Liver (tissue), 9 donors: ENCODE results near the gene GAL. TPM values are rescaled to one million over a fixed set of nuclear protein-coding genes. Genes with fewer than 3 reads are reported as not detected.

ENCODE experiments used
- DNase-seq: peaks from one replicate; pipeline ENCODE4 v3.0.0-alpha.2; 2017; ENCODE audit warnings: low spot score
- H3K27ac ChIP-seq, 2 donors: one replicate each; pipeline ENCODE4 v1.7.0; 2013; ENCODE audit warnings: inconsistent platforms in 2 of 2, low read length in 2 of 2, control low read depth in 1 of 2, low read depth in 1 of 2, mild to moderate bottlenecking in 1 of 2
- H3K27me3 ChIP-seq, 4 donors: one replicate each; pipeline versions ENCODE4 v1.6.1 to v1.7.0; 2013; ENCODE audit warnings: low read length in 3 of 4, inconsistent platforms in 1 of 4, mild to moderate bottlenecking in 1 of 4, moderate library complexity in 1 of 4; ENCODE audit not compliant: control insufficient read depth in 4 of 4, insufficient read depth in 4 of 4
- H3K36me3 ChIP-seq, 4 donors: one replicate each; pipeline versions ENCODE4 v1.6.1 to v1.7.0; 2013; ENCODE audit warnings: low read length in 3 of 4, mild to moderate bottlenecking in 3 of 4, low read depth in 1 of 4, moderate library complexity in 1 of 4; ENCODE audit not compliant: control insufficient read depth in 4 of 4, insufficient read depth in 3 of 4
- H3K4me1 ChIP-seq, 4 donors: one replicate each; pipeline versions ENCODE4 v1.6.1 to v1.7.0; 2013; ENCODE audit warnings: low read length in 3 of 4, mild to moderate bottlenecking in 3 of 4, moderate library complexity in 1 of 4; ENCODE audit not compliant: control insufficient read depth in 4 of 4, insufficient read depth in 4 of 4
- H3K4me3 ChIP-seq, 3 donors: one replicate each; pipeline versions ENCODE4 v1.6.1 to v1.7.0; 2013; ENCODE audit warnings: low read length in 3 of 3, control low read depth in 1 of 3, low read depth in 1 of 3, mild to moderate bottlenecking in 1 of 3
- H3K9ac ChIP-seq, 2 donors: one replicate each; pipeline ENCODE4 v1.7.0; 2013; ENCODE audit warnings: low read length in 2 of 2, mild to moderate bottlenecking in 2 of 2, moderate library complexity in 2 of 2, control low read depth in 1 of 2, low read depth in 1 of 2
- H3K9me3 ChIP-seq, 4 donors: one replicate each; pipeline versions ENCODE4 v1.6.1 to v1.7.0; 2013; ENCODE audit warnings: low read length in 3 of 4; ENCODE audit not compliant: control insufficient read depth in 4 of 4
- ATF3 ChIP-seq: IDR thresholded peaks from 2 replicates; pipeline ENCODE4 v1.6.1; 2016; ENCODE audit warnings: antibody characterized with exemption
- EGR1 ChIP-seq, 2 donors: IDR thresholded peaks; 2 replicates each; pipeline ENCODE4 v1.6.1; 2016 to 2018; ENCODE audit warnings: antibody characterized with exemption in 2 of 2, low read depth in 2 of 2
- FOXA1 ChIP-seq: IDR thresholded peaks from 2 replicates; pipeline ENCODE4 v1.6.1; 2016; ENCODE audit warnings: antibody characterized with exemption
- FOXA2 ChIP-seq: IDR thresholded peaks from 2 replicates; pipeline ENCODE4 v1.6.1; 2016; ENCODE audit warnings: antibody characterized with exemption
- GABPA ChIP-seq, 2 donors: IDR thresholded peaks in 1 of 2; conservative IDR thresholded peaks in 1 of 2; 2 replicates each; pipeline ENCODE4 v1.6.1; 2016; ENCODE audit warnings: antibody characterized with exemption in 2 of 2, mild to moderate bottlenecking in 1 of 2, moderate library complexity in 1 of 2
- HNF4G ChIP-seq: IDR thresholded peaks from 2 replicates; pipeline ENCODE4 v1.6.1; 2016; ENCODE audit warnings: antibody characterized with exemption
- NR2F2 ChIP-seq: IDR thresholded peaks from 2 replicates; pipeline ENCODE4 v1.6.1; 2016; ENCODE audit warnings: antibody characterized with exemption
- RXRA ChIP-seq, 2 donors: IDR thresholded peaks; 2 replicates each; pipeline ENCODE4 v1.6.1; 2017 to 2018; ENCODE audit warnings: antibody characterized with exemption in 2 of 2, mild to moderate bottlenecking in 1 of 2
- YY1 ChIP-seq: IDR thresholded peaks from 2 replicates; pipeline ENCODE4 v1.6.1; 2016; ENCODE audit warnings: antibody characterized with exemption, mild to moderate bottlenecking
- ZBTB33 ChIP-seq: IDR thresholded peaks from 2 replicates; pipeline ENCODE4 v1.6.1; 2016; ENCODE audit warnings: antibody characterized with exemption
- WGBS: extraction: QIAGEN DNeasy Blood & Tissue Kit; methylation state at CpG from one replicate; pipeline ENCODE4 v1.1.7; 2013; 5-methylcytosine and 5-hydroxymethylcytosine counted together
- polyA plus RNA-seq, 2 donors: library from polyadenylated mRNA; stranded (reverse) in 1 of 2; unstranded in 1 of 2; fragments of 200-250 nt in 1 of 2; fragments of >200 nt in 1 of 2; fragmentation: Nextera tagmentation in 1 of 2; extraction: Ambion mirVana in 1 of 2; gene quantifications; one replicate each; pipeline versions ENCODE4 v1.2.1 to v1.2.3, GENCODE V29; 2013 to 2015
- total RNA-seq, 2 donors: library from RNA; depleted of rRNA; stranded (reverse); fragments of >200 nt; gene quantifications; one replicate each; pipeline ENCODE4 v1.2.3, GENCODE V29; 2014
- TF ChIP-seq, protein P1 (sequence below): IDR thresholded peaks from 2 replicates; pipeline ENCODE4 v1.6.1; 2016; ENCODE audit warnings: antibody characterized with exemption
- TF ChIP-seq, protein P2 (sequence below): IDR thresholded peaks from 2 replicates; pipeline ENCODE4 v1.6.1; 2016; ENCODE audit warnings: antibody characterized with exemption, mild to moderate bottlenecking
- donor health status: healthy.
- donor health status: healthy.
- donor health status: healthy.
- donor health status: healthy.
- donor health status: healthy.

GAL gene
- total and polyA plus RNA-seq, 4 donors, result 0.47 TPM; not detected in 3

DNA sequence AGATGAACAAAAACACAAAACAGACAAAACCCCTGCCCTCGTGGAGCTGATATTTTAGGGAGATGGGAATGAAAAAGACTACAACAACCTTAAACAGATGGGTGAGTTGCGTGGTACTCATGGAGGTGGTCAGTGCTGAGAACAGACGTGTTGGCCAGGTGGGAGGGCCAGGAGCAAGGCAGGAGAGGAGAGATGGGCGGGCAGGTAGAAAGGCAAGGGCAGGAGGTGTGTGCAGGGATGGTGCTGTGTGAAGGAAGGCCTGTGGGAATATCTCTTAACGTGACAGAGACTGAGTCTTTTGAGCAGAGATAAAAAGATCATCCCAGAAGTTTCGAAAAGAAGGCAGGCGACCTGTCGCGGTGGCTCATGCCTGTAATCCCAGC, 7.0 kb downstream of the GAL start:
- Histone ChIP-seq H3K27ac (no peak overlapping the region), H3K4me1 (no peaks in the 10 kb centered on the region), H3K4me3 (no peak overlapping the region), H3K27me3 (no peaks in the 10 kb centered on the region), H3K36me3 (no peaks in the 10 kb centered on the region), H3K9ac (no peak overlapping the region), H3K9me3 (no peaks in the 10 kb centered on the region)
- TF ChIP-seq GABPA (IDR thresholded peaks at IDR 0.05 in 1 of 2, conservative IDR thresholded peaks at IDR 0.05 in 1 of 2) (no peak), RXRA (IDR thresholded peaks at IDR 0.05) (no peak), HNF4G (no peak), ATF3 (no peak), ZBTB33 (no peak), NR2F2 (no peak)
- TF ChIP-seq, protein P1, sequence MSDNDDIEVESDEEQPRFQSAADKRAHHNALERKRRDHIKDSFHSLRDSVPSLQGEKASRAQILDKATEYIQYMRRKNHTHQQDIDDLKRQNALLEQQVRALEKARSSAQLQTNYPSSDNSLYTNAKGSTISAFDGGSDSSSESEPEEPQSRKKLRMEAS, result no peak
- TF ChIP-seq, protein P2, sequence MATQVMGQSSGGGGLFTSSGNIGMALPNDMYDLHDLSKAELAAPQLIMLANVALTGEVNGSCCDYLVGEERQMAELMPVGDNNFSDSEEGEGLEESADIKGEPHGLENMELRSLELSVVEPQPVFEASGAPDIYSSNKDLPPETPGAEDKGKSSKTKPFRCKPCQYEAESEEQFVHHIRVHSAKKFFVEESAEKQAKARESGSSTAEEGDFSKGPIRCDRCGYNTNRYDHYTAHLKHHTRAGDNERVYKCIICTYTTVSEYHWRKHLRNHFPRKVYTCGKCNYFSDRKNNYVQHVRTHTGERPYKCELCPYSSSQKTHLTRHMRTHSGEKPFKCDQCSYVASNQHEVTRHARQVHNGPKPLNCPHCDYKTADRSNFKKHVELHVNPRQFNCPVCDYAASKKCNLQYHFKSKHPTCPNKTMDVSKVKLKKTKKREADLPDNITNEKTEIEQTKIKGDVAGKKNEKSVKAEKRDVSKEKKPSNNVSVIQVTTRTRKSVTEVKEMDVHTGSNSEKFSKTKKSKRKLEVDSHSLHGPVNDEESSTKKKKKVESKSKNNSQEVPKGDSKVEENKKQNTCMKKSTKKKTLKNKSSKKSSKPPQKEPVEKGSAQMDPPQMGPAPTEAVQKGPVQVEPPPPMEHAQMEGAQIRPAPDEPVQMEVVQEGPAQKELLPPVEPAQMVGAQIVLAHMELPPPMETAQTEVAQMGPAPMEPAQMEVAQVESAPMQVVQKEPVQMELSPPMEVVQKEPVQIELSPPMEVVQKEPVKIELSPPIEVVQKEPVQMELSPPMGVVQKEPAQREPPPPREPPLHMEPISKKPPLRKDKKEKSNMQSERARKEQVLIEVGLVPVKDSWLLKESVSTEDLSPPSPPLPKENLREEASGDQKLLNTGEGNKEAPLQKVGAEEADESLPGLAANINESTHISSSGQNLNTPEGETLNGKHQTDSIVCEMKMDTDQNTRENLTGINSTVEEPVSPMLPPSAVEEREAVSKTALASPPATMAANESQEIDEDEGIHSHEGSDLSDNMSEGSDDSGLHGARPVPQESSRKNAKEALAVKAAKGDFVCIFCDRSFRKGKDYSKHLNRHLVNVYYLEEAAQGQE, result no peak
- DNase-seq, result no peak
- 84% methylated on average over 9 of the region's 9 CpGs for whole genome bisulfite sequencing

GRCh38 chr11:68692115-68692514, 7.8 kb downstream of the GAL start:
- no peak for DNase-seq
- H3K4me3 ChIP-seq, result no peak overlapping the region
- H3K27me3 ChIP-seq, result no peaks in the 10 kb centered on the region
- no peak overlapping the region for H3K27ac ChIP-seq
- H3K9ac ChIP-seq, result no peak overlapping the region
- H3K36me3 ChIP-seq, result no peaks in the 10 kb centered on the region
- TF ChIP-seq GABPA (IDR thresholded peaks at IDR 0.05 in 1 of 2, conservative IDR thresholded peaks at IDR 0.05 in 1 of 2) (no peak), RXRA (IDR thresholded peaks at IDR 0.05) (no peak), FOXA1 (no peak), EGR1 (IDR thresholded peaks at IDR 0.05; ENCODE audit: low read depth in 2 of 2) (no peak), FOXA2 (no peak), YY1 (no peak), ATF3 (no peak)
- TF ChIP-seq, protein P1, result no peak
- WGBS, result 90% methylated on average over 10 of the region's 10 CpGs
- no peaks in the 10 kb centered on the region for H3K4me1 ChIP-seq
- no peaks in the 10 kb centered on the region for H3K9me3 ChIP-seq
